KMS-11 (cell line): ENCODE measurements around the gene PMFBP1.

Source experiments
- H2AFZ ChIP-seq: fragments of 200-600 bp; sonication (generic); 2 replicates; pipeline ENCODE4 v1.6.1; 2016; ENCODE audit warnings: antibody characterized with exemption, mixed run types, low read depth
- H3K27ac ChIP-seq: fragments of 200-600 bp; sonication (generic); 2 replicates; pipeline ENCODE4 v1.6.1; 2016; ENCODE audit warnings: mild to moderate bottlenecking, mixed run types
- H3K27me3 ChIP-seq: fragments of 200-600 bp; sonication (generic); 2 replicates; pipeline ENCODE4 v1.6.1; 2017; ENCODE audit warnings: mild to moderate bottlenecking, low read depth, mixed run types, moderate library complexity; ENCODE audit not compliant: insufficient read depth
- H3K36me3 ChIP-seq: fragments of 200-600 bp; sonication (generic); 2 replicates; pipeline ENCODE4 v1.6.1; 2017; ENCODE audit warnings: mild to moderate bottlenecking, mixed run types; ENCODE audit not compliant: insufficient read depth
- H3K4me1 ChIP-seq: fragments of 200-600 bp; sonication (generic); 2 replicates; pipeline ENCODE4 v1.6.1; 2016; ENCODE audit warnings: mild to moderate bottlenecking, low read depth, mixed run types; ENCODE audit not compliant: poor library complexity, severe bottlenecking
- H3K4me2 ChIP-seq: fragments of 200-600 bp; sonication (generic); 2 replicates; pipeline ENCODE4 v1.7.0; 2016; ENCODE audit warnings: mild to moderate bottlenecking, mixed run types
- H3K4me3 ChIP-seq: fragments of 200-600 bp; sonication (generic); IDR thresholded peaks from 2 replicates; pipeline ENCODE4 v1.6.1; 2017; ENCODE audit warnings: low read depth, low read length, mixed read lengths; ENCODE audit not compliant: insufficient read depth
- H3K79me2 ChIP-seq: fragments of 200-600 bp; sonication (generic); 2 replicates; pipeline ENCODE4 v1.6.1; 2016; ENCODE audit warnings: low read depth, mixed run types; ENCODE audit not compliant: insufficient read depth
- H3K9ac ChIP-seq: fragments of 200-600 bp; sonication (generic); 2 replicates; pipeline ENCODE4 v1.6.1; 2016; ENCODE audit warnings: mild to moderate bottlenecking, mixed run types
- H4K20me1 ChIP-seq: fragments of 200-600 bp; sonication (generic); 2 replicates; pipeline ENCODE4 v1.6.1; 2016; ENCODE audit warnings: mild to moderate bottlenecking, mixed run types; ENCODE audit not compliant: insufficient read depth
- CTCF ChIP-seq: fragments of 200-600 bp; sonication (generic); conservative IDR thresholded peaks from 2 replicates; pipeline ENCODE4 v1.6.1; 2017; ENCODE audit warnings: low read depth, mild to moderate bottlenecking, antibody characterized with exemption, low read length, moderate library complexity, mixed read lengths

Gene PMFBP1

GRCh38 chr16:72139908-72140307 lies 32.0 kb downstream of the PMFBP1 start:
- H3K36me3 ChIP-seq: no peaks in the 10 kb centered on the region
- no peaks in the 10 kb centered on the region for H3K79me2 ChIP-seq
- H2AFZ ChIP-seq: no peak overlapping the region
- no peak overlapping the region for H3K27ac ChIP-seq
- no peak for TF ChIP-seq CTCF
- H3K4me3 ChIP-seq: no peak overlapping the region
- H4K20me1 ChIP-seq: no peaks in the 10 kb centered on the region
- no peaks in the 10 kb centered on the region for H3K27me3 ChIP-seq
- no peak overlapping the region for H3K4me2 ChIP-seq
- H3K9ac ChIP-seq: no peak overlapping the region
- H3K4me1 ChIP-seq: no peaks in the 10 kb centered on the region

DNA sequence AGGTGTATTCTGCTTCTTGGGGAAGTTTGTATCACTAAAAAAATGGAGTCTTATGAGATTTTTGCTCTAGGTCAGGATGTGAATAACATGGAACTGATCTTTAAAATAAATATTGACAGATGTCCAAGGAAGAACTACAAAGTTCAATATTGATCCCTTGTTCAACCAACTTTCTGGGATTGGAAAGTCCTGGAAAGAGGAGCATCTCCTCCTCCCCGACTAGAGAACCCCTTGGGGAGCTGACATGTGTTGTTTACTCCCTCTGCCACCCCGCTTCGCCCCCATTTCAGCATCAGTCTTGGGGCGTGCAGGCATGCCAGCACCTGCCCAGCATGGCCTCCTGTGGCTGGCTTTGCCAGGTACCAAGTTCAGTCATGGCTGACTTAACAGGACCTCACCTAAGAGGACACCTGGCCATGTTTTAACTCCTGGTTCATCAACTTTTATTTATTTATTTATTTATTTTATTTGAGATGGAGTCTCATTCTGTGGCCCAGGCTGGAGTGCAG lies 33.8 kb downstream of the PMFBP1 start:
- Histone ChIP-seq H3K79me2 (no peaks in the 10 kb centered on the region), H2AFZ (no peak overlapping the region), H3K36me3 (no peaks in the 10 kb centered on the region), H3K4me1 (no peaks in the 10 kb centered on the region), H3K4me2 (no peak overlapping the region), H4K20me1 (no peaks in the 10 kb centered on the region), H3K4me3 (no peak overlapping the region), H3K27me3 (no peaks in the 10 kb centered on the region), H3K27ac (no peak overlapping the region), H3K9ac (no peak overlapping the region)
- TF ChIP-seq CTCF: no peak

- Histone ChIP-seq H3K4me1 (no peaks in the 10 kb centered on the region), H2AFZ (no peak overlapping the region), H3K27me3 (no peaks in the 10 kb centered on the region), H3K9ac (no peak overlapping the region), H3K4me3 (no peak overlapping the region), H3K79me2 (no peaks in the 10 kb centered on the region), H4K20me1 (no peaks in the 10 kb centered on the region), H3K4me2 (no peak overlapping the region), H3K27ac (no peak overlapping the region), H3K36me3 (no peaks in the 10 kb centered on the region)
- no peak for TF ChIP-seq CTCF
Observed at GRCh38 chr16:72137380-72138063, 34.4 kb downstream of the PMFBP1 start.

- Histone ChIP-seq H3K36me3 (no peaks in the 10 kb centered on the region), H3K27me3 (no peaks in the 10 kb centered on the region), H3K4me1 (no peaks in the 10 kb centered on the region), H3K4me2 (no peak overlapping the region), H3K9ac (no peak overlapping the region), H3K27ac (no peak overlapping the region), H4K20me1 (no peaks in the 10 kb centered on the region), H3K4me3 (no peak overlapping the region), H2AFZ (no peak overlapping the region), H3K79me2 (no peaks in the 10 kb centered on the region)
- no peak for TF ChIP-seq CTCF
Observed at GRCh38 chr16:72134507-72134906, 37.4 kb downstream of the PMFBP1 start.
